Stimulated activated CD8-positive, alpha-beta memory T cell treated with anti-CD3 and anti-CD28 coated beads, Interleukin-12 subunit alpha, Interleukin-12 subunit beta, amount 100 ng/mL, for 24 hours (primary cell): ENCODE results near the gene OOSP4A.
"Not testable (repeated sequence)": the region's sequence is repeated elsewhere in the genome, so short reads cannot be mapped to it uniquely, and the experiment has no call there.

Experiments
- DNase-seq: peaks from one replicate; pipeline ENCODE4 v3.0.0-alpha.2; 2020; ENCODE audit errors: extremely low read depth

The OOSP4A gene

DNA sequence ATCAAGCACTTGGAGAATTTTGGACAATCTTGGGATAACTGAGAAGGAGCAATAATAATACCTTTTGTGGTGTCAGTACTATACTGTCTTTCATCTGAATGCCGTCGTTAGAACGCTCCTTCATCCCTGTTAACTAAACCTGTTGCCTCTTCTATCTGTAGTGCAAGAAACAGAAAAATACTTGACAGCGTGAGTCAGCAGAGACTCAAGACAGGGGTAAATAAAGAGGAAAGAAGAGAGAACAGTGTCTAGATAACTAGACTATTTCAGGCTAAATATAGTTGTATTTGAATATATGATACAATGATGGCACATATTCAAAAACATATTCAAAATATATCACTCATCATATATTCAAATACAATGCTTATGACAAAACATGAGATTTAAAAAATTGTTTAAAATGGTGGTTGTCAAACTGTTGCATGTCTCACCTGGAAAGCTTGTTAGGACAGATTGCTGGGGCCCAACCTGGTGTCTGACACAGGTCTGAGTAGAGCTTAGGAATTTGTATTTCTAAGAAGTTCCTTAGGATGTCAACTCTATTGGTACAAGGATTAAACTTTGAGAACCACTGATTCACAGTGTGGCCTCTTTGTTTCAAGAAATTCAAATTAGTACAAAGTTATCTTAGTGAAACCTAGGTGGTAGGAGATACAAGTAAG, 17.4 kb downstream of the OOSP4A start:
- DNase-seq = no peak

GRCh38 chr11:59982037-59982436, 18.2 kb downstream of the OOSP4A start:
- not testable (repeated sequence) for DNase-seq

DNA sequence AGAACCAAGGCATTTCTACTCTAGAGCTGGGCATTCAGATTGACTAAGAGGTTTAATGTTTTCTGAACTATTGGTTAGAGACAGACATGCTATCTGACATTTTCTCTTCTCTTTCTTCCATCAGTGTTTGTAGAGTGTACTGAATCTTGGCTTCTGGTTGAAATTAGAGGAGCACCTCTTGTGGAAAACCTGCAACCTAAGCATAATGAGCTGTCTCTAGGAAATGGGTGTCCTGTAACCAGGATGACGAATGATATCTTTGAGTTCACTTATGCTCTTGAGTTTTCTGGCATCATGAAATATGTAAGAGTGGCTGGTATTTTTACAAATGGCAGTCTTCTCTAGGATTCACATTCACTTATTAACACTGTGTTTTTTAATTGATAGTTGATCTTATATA, 19.4 kb downstream of the OOSP4A start:
- no peak for DNase-seq

DNA sequence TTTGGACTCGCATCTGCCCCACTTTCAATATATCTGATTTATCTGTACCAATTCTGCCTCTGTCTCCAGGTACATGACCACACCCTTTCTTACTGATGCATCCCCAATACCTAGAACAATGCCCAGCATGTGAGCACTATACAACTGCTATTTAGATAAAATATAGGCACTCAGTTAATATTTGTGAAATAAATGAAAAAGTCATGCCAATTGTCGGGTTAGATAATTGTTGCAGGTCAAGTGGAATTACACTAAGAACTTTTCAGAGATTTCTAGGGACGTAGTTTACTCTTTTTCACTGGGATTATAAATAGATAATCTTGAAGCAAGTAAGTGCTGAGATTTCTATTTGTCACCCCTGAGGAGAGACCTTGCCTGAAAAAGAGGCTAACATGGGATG, 20.5 kb downstream of the OOSP4A start:
- no peak for DNase-seq

GRCh38 chr11:59990421-59990820, 26.6 kb downstream of the OOSP4A start:
- DNase-seq = no peak

GRCh38 chr11:59992425-59992824, 28.6 kb downstream of the OOSP4A start:
- DNase-seq = no peak

GRCh38 chr11:59997800-59998199, 34.0 kb downstream of the OOSP4A start:
- no peak for DNase-seq

- no peak for DNase-seq
Observed at GRCh38 chr11:59999691-60000090, 35.9 kb downstream of the OOSP4A start.

DNA sequence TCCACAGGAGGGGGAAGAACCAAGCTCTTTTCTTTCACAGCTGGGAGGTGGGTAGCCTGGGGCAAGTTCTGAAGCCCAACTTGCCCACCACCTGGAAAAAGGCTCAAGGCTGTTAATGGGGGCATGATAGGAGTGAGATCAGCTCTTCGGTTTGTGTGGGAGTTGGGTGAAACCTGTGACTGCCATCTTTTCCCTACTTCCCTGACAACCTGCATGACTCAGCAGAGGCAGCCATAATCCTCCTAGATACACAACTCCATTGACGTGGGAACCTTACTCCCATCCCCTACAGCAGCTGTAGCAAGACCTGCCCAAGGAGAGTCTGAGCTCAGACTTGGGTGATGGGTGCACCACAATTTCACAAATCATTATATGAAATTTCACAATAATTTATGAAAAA, 39.9 kb downstream of the OOSP4A start:
- DNase-seq = no peak

GRCh38 chr11:60005360-60005759, 41.5 kb downstream of the OOSP4A start:
- no peak for DNase-seq

DNA sequence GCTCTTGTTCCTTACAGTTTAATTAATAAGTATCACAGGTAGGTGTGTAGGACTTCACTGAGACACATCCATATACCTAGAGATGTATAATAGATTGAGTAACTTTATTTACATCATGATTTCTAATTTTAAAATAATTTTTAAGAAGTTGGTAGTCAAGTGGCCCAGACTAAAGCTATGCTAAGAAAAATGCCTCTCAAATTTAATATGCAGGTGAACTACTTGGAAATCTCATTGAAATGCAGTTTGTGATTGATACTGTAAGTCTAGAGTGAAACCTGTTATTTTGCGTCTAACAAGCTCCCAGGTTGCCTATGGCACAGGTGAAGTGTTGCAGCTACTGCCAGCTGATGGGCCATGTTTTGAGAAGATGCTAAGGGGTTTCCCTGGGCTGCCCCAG, 53.0 kb downstream of the OOSP4A start, which contains the start of gene OOSP4B:
Gene OOSP4B, plus strand, starts transcription at position 301 of the 400 bp plus-strand sequence.
- no peak for DNase-seq

DNA sequence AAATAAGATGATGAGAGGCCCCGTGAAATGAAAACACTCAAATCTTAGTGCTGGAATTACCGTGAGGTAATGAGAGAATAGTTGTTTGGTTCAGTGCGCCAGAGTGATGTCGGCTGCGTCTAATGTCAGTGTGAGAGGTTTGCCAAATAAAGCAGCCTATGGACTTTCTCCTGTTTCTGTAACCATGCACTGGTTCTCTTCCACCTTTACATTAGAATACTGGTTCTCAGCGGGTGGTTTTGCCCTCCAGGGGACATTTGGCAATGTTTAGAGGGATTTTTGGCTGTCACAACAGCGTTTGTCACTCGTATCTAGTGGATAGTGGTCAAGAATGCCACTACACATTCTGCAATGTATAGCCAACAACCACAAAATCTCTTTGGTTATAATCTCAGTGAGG, 54.2 kb downstream of the OOSP4A start:
- DNase-seq = no peak
